Measurements from ENCODE around the gene STAG2.
A peak's percentile ranks its signal among the peaks of the same experiment; 100 is the strongest.

STAG2 gene

DNA sequence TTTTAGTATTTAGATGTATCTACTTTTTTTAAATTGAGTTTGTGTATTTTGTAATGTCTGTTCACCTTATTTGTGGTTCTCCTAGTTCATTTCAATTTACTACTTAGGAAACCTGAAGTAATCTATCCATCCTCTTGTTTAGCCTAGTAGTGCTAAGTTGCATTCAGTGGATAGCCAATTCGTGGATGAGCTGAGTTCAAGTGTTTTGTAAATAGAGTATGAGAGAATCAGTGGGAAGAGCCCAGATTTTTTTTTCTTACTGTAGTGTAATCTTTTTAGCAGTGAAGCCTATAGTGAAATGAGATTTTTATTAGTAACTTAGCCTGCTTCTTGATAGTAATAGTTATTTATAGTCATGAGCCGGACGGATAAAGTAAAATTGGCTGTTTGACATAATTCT, 21.7 kb downstream of the STAG2 start:
- no peak overlapping the region for H3K4me3 ChIP-seq (ENCODE audit: low read depth, low read length)
- TF ChIP-seq ZNF280D (tag by site-specific recombination; IDR thresholded peaks at IDR 0.05) (no peak), ZNF704 (tag by site-specific recombination; IDR thresholded peaks at IDR 0.05) (no peak), ZBTB17 (tag by site-specific recombination; IDR thresholded peaks at IDR 0.05) (peak; percentile 93)
- no peak overlapping the region for H3K27ac ChIP-seq (ENCODE audit: extremely low read depth, low read depth, low read length)
- H3K4me1 ChIP-seq (ENCODE audit: control insufficient read depth, insufficient read depth, low read length), result peaks cover 16% of the 10 kb centered on the region
- no peaks in the 10 kb centered on the region for H3K9me3 ChIP-seq (ENCODE audit: control insufficient read depth, insufficient read depth, low read depth, low read length)
- H3K36me3 ChIP-seq (ENCODE audit: control insufficient read depth in 2 of 2, insufficient read depth in 1 of 2, low read length in 2 of 2), result no peaks in the 10 kb centered on the region; a peak in 1 of 3 replicates
- ChIA-PET POLR2A (interaction anchor here (0.7 kb wide), 1 partner anchor 119 kb away, joined by 6 read pairs; no protein-coding TSS in a partner anchor), CTCF (interaction anchor here (0.6 kb wide), 1 partner anchor 1878 kb away, joined by 3 read pairs; no protein-coding TSS in a partner anchor)

GRCh38 chrX:123986377-123986776, 24.9 kb downstream of the STAG2 start:
- H3K4me1 ChIP-seq (ENCODE audit: control insufficient read depth, insufficient read depth, low read length), result no peaks in the 10 kb centered on the region
- ChIA-PET CTCF (interaction anchor here (1.4 to 1.6 kb wide), 2 partner anchors 151 to 154 kb away, joined by 3 to 4 read pairs; no protein-coding TSS in a partner anchor), POLR2A (interaction anchor here (1.1 kb wide), 1 partner anchor 23 kb away, joined by 3 read pairs; no protein-coding TSS in a partner anchor)
- H3K4me3 ChIP-seq (ENCODE audit: low read depth, low read length), result no peak overlapping the region
- no peaks in the 10 kb centered on the region for H3K9me3 ChIP-seq (ENCODE audit: control insufficient read depth, insufficient read depth, low read depth, low read length)
- H3K27ac ChIP-seq (ENCODE audit: extremely low read depth, low read depth, low read length), result no peak overlapping the region
- no peaks in the 10 kb centered on the region; a peak in 1 of 3 replicates for H3K36me3 ChIP-seq (ENCODE audit: control insufficient read depth in 2 of 2, insufficient read depth in 1 of 2, low read length in 2 of 2)
- TF ChIP-seq TSHZ1 (tag by site-specific recombination; IDR thresholded peaks at IDR 0.05; ENCODE audit: borderline replicate concordance) (no peak), ZNF324 (tag by site-specific recombination; IDR thresholded peaks at IDR 0.05) (no peak), HOXC10 (CRISPR knock-in tag; IDR thresholded peaks at IDR 0.05) (no peak), ZNF837 (tag by site-specific recombination; IDR thresholded peaks at IDR 0.05) (no peak), ZNF37A (tag by site-specific recombination; IDR thresholded peaks at IDR 0.05) (no peak)

DNA sequence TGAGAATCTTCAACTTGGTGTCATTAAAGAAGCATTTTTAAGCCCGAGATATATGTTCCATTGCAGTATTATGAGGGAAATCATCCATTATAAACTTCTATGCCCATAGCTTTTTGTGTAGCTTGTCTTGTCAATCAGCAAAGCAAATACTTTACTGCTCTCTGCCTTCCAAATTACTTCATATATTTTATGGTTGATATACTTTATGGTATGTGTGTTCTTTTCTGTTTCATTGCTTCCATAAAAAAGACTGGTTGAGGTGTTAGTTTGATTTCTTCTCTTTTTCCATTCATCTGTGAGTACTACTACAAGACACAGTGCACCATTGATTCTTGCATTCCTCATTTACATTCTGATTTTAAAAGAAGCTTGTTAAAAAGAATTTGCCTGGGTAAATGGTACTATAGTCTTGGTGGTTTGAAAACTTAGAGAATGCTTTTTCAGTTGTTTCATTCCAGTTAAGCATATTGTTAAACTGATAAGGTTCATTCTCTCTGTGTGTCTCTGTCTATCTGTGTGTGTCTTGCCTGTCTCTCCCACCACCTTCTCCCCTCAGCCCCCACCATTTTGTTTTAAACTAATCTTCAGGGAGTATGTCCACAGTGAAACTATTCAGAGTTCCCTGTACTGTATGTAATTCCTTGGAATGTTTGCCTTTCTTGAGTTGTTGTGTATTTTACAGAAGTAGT, 27.1 kb downstream of the STAG2 start:
- ChIA-PET POLR2A (interaction anchor here (0.5 kb wide), 1 partner anchor 15 kb away, joined by 3 read pairs; no protein-coding TSS in a partner anchor), CTCF (interaction anchor here (0.7 kb wide), 1 partner anchor 70 kb away, joined by 3 read pairs; no protein-coding TSS in a partner anchor)
- Histone ChIP-seq H3K36me3 (ENCODE audit: control insufficient read depth in 2 of 2, insufficient read depth in 1 of 2, low read length in 2 of 2) (no peaks in the 10 kb centered on the region; a peak in 1 of 3 replicates), H3K9me3 (ENCODE audit: control insufficient read depth, insufficient read depth, low read depth, low read length) (no peaks in the 10 kb centered on the region), H3K27ac (ENCODE audit: extremely low read depth, low read depth, low read length) (no peak overlapping the region), H3K4me1 (ENCODE audit: control insufficient read depth, insufficient read depth, low read length) (no peaks in the 10 kb centered on the region), H3K4me3 (ENCODE audit: low read depth, low read length) (no peak overlapping the region)
- TF ChIP-seq, protein P1, sequence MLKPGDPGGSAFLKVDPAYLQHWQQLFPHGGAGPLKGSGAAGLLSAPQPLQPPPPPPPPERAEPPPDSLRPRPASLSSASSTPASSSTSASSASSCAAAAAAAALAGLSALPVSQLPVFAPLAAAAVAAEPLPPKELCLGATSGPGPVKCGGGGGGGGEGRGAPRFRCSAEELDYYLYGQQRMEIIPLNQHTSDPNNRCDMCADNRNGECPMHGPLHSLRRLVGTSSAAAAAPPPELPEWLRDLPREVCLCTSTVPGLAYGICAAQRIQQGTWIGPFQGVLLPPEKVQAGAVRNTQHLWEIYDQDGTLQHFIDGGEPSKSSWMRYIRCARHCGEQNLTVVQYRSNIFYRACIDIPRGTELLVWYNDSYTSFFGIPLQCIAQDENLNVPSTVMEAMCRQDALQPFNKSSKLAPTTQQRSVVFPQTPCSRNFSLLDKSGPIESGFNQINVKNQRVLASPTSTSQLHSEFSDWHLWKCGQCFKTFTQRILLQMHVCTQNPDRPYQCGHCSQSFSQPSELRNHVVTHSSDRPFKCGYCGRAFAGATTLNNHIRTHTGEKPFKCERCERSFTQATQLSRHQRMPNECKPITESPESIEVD (tag by site-specific recombination; IDR thresholded peaks at IDR 0.05), result peak; percentile 84
- TF ChIP-seq FEZF1 (tag by site-specific recombination; IDR thresholded peaks at IDR 0.05) (peak; percentile 56; the same call in 1 of the 2 replicates), ZNF280C (tag by site-specific recombination; IDR thresholded peaks at IDR 0.05) (no peak)
- TF ChIP-seq, protein P2, sequence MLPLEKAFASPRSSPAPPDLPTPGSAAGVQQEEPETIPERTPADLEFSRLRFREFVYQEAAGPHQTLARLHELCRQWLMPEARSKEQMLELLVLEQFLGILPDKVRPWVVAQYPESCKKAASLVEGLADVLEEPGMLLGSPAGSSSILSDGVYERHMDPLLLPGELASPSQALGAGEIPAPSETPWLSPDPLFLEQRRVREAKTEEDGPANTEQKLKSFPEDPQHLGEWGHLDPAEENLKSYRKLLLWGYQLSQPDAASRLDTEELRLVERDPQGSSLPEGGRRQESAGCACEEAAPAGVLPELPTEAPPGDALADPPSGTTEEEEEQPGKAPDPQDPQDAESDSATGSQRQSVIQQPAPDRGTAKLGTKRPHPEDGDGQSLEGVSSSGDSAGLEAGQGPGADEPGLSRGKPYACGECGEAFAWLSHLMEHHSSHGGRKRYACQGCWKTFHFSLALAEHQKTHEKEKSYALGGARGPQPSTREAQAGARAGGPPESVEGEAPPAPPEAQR (tag by site-specific recombination; IDR thresholded peaks at IDR 0.05), result no peak

Data from HEK293 (cell line).